Erythroblast (primary cell): Measurements from ENCODE around the gene NUDT11.
A peak's percentile ranks its signal among the peaks of the same experiment; 100 is the strongest.
"Not testable (repeated sequence)": the region's sequence is repeated elsewhere in the genome, so short reads cannot be mapped to it uniquely, and the experiment has no call there.

Source experiments
- DNase-seq, 2 experiments: peaks; one replicate each; lab custom pipeline; 2025; lab: John Stamatoyannopoulos, UW
- GATA1 ChIP-seq: IDR thresholded peaks from 2 replicates; pipeline ENCODE4 v1.6.1; 2011; ENCODE audit warnings: low read depth, mild to moderate bottlenecking, control low read depth, low read length, moderate library complexity
- POLR2A ChIP-seq: IDR thresholded peaks from 2 replicates; pipeline ENCODE4 v1.6.1; 2011; ENCODE audit warnings: mild to moderate bottlenecking, low read length

The NUDT11 gene

DNA sequence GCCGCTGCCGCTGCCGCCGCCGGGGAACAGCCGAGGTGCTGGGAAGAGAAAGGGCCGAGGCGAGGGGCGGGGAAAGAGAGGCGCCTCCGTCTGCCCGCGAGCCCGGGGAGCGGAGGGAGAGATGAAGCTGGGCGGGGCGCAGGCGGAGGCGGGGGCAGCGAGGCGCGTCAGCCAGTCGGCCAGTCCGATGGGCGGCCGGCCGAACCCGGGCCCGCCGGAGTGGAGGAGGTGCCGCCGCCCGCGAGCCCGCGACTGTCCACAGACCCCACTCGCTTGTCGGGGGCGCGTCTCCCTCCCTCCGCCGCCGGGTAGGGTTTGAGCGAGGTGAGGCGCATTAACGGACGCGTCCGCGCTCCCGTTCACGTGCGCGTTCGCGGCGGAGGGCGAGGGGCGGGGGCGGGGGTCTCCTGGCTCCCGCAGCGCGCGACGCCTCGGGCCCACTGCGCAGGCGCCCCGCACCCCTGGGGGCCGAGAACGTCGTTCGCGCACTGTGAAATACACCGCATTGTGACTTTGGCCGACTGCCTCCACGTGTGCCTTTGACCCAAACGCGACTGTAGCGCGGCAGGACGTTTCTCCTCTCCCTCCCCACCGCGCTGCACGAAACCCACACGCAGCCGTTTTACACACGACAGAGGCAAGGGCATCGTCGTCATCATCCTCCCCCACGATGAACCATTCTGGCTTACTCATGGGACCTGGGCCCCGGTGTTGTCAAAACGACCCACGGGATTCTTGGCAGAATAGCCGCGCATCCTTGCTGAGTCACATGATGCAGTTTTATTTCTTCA lies at the start of gene NUDT11:
Gene NUDT11 (minus strand): TSS at position 92 of the 791 bp plus-strand sequence. CDS start 148 bp downstream, outside the sequence.
- peak; percentile 22 to 37 for DNase-seq
- no peak for TF ChIP-seq POLR2A
- TF ChIP-seq GATA1 = no peak

DNA sequence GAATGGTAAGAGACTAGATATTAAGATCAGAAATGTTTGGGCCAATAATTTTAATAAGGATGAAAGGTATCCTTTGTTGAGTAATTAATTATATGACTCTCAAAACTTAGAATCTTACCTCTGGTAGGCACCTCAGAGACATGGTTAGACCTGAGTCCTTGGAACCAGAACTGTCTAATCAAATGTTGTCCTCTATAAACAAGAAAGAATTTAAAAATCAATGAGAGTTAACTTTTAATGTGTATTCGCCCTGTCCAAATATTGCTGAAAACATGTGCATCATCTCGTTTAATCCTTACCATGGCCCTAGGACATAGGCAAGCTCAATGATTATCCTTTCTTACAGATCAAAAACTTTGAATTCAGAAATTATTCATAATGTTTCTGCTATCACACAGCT lies 24.0 kb upstream of the NUDT11 start:
- no peak for DNase-seq
- TF ChIP-seq POLR2A = no peak
- TF ChIP-seq GATA1 = no peak

DNA sequence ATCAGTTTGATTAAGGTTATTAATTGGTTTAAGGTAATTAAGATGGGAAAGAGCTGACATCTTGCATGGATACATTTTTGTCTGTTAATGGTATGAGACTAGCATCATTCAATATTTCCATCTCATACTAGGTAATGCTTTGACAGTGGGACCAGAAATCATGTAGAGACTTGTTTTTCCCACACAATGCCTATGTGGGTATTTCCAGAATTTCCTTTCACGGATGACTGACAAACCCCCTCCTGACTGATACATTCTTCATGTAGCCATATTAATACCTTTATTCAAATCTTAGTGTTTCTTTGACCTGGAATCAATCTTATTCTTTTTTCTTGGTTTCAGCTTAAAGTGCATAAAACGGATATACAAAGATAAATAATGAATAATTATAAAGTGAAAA lies 22.7 kb upstream of the NUDT11 start:
- not testable (repeated sequence) for DNase-seq

DNA sequence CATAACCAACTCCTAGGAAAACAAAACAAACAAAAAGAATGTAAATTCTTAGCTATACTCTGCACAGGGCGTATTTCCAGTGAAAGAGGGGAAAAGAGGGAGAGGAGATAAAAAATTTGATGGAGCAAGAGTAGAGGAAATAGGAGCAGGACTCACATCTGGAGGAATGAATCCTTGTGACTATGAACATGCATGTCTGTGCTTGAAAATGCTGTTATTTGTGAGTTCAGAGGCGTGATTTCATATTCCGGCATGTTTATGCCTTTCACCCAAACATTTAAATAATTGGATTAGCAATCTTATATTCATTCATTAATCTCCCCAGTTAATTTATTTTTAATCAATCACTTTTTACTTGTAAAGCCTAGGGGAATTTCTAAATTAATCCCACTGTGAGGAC lies 11.2 kb upstream of the NUDT11 start:
- TF ChIP-seq GATA1 = no peak
- TF ChIP-seq POLR2A = no peak
- DNase-seq = no peak

DNA sequence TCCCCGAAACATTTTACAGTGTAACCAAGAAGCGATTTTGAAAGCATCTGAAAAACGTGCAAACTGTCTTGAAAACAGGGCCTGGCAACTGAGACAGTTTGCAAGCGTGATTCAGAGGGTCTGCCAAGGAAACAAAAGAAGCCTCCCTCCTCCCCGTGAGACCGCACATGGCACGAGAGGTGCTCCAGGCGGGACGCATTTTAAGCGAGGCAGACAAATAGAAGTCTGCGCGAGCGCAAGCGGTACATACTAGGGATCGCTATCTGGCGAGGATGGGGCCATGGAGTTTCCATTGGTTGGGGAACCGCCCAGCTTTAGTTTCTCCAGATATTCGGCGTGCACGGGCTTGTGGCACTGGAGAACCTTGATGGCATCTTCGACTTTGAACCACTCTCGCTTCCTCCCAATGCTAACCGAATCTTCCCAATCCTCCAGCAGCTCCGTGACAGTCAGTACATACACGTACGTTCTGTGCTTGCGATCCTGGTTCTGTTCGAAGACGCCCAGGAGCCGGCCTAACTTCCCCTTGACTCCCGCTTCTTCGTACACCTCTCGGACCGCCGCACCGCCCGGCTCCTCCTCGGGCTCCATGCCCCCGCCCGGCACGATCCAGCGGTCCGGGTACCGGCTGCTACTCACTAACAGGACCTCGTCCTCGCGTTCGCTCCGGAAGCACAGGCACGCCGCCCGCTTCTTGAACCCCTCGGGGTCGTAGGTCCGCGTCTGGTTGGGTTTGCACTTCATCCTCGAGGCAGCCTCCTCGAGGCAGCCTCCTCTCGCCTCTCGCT lies 497 bp downstream of the NUDT11 start:
- peak in 1 of 2 experiments; percentile 0 for DNase-seq

DNA sequence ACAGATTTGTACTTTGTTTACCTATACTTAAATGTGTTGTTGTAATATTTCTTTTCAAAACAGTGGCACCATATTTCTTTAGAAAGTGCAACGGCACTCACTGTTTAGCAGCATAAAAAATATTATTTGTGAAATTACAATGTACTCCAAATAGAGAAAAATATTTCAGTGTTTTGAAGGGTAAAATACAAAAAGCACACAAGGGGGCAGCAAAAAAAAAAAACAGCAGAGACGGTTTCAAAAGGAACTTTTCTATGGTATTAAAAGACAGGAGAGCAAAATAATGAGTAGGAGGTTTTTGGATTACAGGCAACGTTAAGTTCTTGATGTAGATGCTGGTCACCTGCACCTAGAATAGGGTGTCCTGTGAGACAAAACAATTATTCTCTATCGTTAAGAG lies 2.0 kb downstream of the NUDT11 start:
- DNase-seq = no peak
- TF ChIP-seq GATA1 (no peak), POLR2A (no peak)

DNA sequence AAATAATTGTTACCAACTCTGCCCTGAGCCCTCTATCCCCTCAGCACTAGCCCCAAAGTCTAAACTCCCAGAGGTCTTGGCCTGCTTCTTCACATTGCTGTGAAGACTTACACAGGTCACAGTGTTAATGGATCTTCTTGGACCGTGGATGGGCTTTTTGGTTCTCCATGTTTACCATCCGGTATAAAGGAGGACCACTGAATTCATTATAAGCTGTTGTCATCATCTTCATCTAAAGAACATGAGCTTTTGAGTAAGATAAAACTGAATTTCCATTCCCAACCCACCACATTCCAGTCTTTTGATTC lies 8.5 kb downstream of the NUDT11 start:
- TF ChIP-seq GATA1 = no peak
- no peak for TF ChIP-seq POLR2A
- DNase-seq = no peak

DNA sequence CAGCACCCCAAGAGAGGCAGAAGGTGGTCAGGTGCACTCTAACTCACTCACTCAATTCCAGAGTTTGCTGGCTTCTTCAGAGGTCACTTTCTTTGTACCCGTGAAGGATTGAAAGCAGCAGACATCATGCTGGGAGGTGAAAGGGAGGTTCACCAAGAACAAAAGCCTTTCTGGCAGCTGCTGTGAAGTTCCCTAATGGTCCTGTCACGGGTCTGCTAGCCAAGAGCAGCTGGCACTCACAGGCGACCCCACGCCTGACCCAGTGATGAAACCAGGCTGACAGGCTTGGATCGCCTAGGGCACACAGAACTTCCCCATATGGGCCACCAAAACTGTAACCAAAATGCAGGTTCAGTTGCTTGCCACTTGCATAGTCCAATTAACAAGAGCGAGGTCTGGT lies 11.8 kb downstream of the NUDT11 start:
- no peak for TF ChIP-seq POLR2A
- TF ChIP-seq GATA1 = no peak
- no peak for DNase-seq

DNA sequence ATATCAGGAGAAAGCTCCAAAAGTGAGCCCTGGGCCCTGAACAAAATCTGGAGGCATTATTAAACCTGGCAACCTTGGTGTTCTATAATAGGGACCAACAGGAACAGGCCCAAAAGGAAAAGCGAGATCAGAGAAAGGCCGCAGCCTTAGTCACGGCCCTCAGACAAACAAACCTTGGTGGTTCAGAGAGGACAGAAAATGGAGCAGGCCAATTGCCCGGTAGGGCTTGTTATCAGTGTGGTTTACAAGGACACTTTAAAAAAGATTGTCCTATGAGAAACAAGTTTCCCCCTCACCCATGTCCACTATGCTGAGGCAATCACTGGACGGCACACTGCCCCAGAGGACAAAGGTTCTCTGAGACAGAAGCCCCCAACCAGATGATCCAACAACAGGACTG lies 14.0 kb downstream of the NUDT11 start:
- not testable (repeated sequence) for DNase-seq

DNA sequence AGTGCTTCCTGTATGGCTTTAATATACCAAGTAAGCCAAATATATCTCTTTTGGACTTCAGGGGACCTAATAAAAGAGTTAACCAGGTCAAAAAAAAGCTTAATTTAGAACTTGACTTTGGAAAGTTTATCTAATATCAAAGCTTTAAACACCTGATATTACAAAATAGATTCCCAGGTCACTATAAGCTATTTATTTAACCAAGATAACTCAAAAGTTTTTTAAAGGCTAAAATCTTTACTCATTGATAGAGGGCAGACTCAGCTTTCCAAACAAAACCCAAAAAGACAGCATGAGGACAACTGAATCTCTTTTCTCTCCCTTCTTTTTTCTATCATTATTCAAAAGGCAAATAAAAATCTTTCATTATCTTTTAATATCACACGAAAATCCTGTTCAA lies 19.5 kb downstream of the NUDT11 start:
- no peak for TF ChIP-seq POLR2A
- no peak for TF ChIP-seq GATA1

DNA sequence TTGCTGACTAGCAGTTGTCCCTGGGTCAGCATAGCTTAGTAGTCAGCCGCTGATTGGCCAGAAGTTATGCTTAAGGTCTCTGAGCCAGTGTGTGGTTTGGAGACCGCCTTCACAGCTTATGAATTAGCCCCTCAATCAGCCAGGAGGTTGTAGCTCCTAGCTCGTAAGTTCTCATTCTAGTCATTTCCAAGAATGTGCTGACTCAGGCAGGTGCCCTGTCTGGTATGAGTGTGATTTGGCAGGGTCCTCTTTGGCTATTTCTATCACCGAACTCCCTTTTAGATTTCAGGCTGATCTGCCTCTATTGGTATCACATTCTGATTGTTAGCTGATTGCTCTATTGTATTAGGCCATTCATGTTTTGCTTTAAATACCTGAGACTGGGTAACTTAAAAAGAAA lies 33.1 kb downstream of the NUDT11 start:
- DNase-seq = no peak
- TF ChIP-seq POLR2A (no peak), GATA1 (no peak)

More for the DNA sequence above, 19.5 kb downstream of the NUDT11 start:
- DNase-seq = no peak

DNA sequence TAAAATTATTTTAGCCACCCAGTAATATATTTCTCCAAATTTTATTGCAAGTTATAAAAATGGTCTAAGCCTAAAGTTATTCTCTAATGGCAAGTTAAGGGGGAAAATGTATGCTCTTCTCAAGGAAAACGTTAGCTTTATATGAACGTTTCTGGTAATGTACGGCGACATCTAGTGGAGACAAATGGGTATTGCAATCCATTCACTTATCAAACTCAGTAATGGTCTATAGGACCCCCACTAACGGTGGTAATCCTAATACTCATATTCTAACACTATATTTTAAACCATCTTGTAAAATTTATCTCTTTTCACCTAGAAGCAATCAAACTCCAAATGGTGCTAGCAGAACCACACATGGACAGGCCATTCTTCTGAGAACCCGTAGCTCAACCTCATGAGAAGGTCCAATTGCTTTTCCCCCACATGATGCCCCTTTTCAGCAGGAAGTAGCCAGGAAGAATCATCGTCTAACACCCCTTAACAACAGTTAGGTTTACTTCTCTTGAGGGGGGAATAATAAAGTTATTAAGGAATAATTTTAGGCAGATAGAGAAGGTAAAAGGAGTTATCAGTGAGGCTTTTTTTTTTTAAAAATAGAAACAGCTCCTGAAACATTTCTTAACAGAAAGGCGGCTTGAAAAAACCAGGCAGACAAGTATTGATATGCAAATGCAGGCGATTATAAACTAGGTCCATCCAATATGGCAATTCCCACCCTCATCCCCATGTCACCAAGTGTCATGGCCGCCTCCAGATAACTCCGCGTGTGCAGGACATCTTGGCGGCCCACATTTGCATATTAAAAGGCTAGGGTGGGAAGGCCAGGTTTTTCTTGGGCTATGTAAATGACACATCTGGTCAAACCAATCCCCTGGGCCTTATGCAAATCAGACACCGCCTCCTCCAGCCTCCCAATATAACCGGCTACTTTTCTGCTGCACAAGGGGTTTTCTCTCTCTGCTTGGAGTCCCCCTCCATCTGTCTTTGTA lies 35.0 kb downstream of the NUDT11 start:
- peak; percentile 13 to 52 for DNase-seq
- TF ChIP-seq POLR2A (no peak), GATA1 (no peak)

DNA sequence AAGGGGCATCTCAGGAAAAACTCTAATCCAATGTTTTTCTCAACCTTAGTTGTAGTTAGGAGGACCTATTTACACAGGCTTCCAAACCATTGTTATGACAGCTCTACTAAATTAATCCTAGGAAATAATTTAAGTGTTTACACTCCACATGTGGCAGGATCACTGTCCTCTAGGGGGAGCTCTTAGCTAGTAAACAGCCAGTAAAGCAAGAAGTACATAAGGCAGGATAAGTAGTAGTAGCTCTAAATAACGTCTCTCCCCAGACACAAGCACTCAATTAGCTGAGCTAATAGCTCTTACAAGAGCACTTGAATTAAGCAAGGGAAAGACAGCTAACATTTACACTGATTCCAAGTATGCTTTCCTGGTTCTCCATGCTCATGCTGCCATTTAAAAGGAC lies 37.3 kb downstream of the NUDT11 start:
- TF ChIP-seq POLR2A = no peak
- TF ChIP-seq GATA1 = no peak
- peak; percentile 15 to 48 for DNase-seq

DNA sequence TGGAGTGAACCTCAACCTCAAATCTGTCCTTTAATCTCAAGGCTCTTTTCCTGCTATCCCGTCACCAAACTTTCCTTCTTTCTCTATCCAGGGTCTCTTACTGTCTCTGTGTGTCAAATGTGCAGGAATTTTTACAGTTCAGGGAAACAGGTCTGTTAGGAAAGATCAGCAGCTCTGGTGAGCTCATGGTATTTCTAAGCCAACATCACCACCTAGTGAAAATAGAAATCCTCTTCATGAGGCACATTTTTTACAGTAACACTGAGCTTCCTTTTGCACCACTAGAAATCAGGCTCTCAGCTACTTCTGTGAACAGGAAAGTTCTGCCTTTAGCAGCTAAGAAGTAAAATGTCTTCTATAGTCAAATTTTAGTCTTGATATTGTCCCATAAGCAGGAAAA lies 39.6 kb downstream of the NUDT11 start:
- TF ChIP-seq POLR2A (no peak), GATA1 (no peak)
- peak in 1 of 2 experiments; percentile 0 for DNase-seq
